GM12892 (cell line): ENCODE data around the gene USP48.

ENCODE experiments used
- POLR2A ChIP-seq: IDR thresholded peaks from 2 replicates; pipeline ENCODE4 v1.6.1; 2011; ENCODE audit warnings: low read depth, low read length, control low read depth
- POLR2AphosphoS5 ChIP-seq: IDR thresholded peaks from 2 replicates; pipeline ENCODE4 v1.6.1; 2011; ENCODE audit warnings: low read depth, low read length, control low read depth

- no peak for TF ChIP-seq POLR2AphosphoS5
- TF ChIP-seq POLR2A: no peak
Observed at GRCh38 chr1:21756393-21757089, 26.4 kb downstream of the USP48 start.
